Measurements from ENCODE around the gene CARNS1. TPM values are rescaled to one million over a fixed set of nuclear protein-coding genes. Genes with fewer than 3 reads are reported as not detected.
A peak's percentile ranks its signal among the peaks of the same experiment; 100 is the strongest.

The CARNS1 gene
- total and polyA plus RNA-seq, 10 of the 15 experiments (the other 5 are each of a cell fraction or from before 2014, with no cell fraction given), result 0.02 to 0.14 (median 0.10) TPM; not detected in 3

DNA sequence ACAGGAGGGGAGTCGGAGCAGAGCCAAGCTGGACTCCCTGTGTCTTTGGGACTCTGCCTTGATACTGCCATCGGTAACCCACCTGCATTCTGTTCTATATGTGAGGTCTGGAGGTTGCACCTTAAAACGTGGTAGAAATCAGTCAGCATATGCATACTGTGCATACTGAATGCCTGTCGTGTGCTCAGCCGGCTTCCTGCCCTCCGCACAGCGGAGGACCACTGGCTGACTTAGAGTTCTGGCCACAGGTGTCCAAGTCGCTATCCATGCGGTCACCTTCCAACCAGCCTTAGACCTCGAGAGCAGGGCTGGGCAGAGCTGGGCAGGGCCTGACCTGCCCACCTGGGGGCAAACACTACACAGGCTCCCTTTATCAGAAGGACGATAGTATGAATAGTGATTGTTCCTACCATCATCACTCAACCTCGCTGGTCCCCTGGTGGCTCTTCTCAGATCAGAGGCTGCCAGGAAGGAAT lies 7.8 kb upstream of the CARNS1 start:
- TF ChIP-seq PML (IDR thresholded peaks at IDR 0.05; ENCODE audit: low read length), result no peak
- TF ChIP-seq, protein P1, sequence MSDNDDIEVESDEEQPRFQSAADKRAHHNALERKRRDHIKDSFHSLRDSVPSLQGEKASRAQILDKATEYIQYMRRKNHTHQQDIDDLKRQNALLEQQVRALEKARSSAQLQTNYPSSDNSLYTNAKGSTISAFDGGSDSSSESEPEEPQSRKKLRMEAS (IDR thresholded peaks at IDR 0.05; ENCODE audit: low read depth, low read length), result no peak
- no peak for TF ChIP-seq SPI1 (IDR thresholded peaks at IDR 0.05; ENCODE audit: borderline replicate concordance, insufficient read depth, low read depth, low read length)
- no peak for TF ChIP-seq RAD51 (IDR thresholded peaks at IDR 0.05)
- no peak for TF ChIP-seq MTA3 (IDR thresholded peaks at IDR 0.05; ENCODE audit: borderline replicate concordance, low read length)
- no peak for TF ChIP-seq TCF12 (IDR thresholded peaks at IDR 0.05; ENCODE audit: low read depth, low read length)
- no peak for TF ChIP-seq POLR2AphosphoS5 (IDR thresholded peaks at IDR 0.05; ENCODE audit: low read length)
- TF ChIP-seq ZNF24 (IDR thresholded peaks at IDR 0.05), result no peak
- no peak for TF ChIP-seq SIN3A (IDR thresholded peaks at IDR 0.05; ENCODE audit: low read depth, low read length)
- TF ChIP-seq, protein P2, sequence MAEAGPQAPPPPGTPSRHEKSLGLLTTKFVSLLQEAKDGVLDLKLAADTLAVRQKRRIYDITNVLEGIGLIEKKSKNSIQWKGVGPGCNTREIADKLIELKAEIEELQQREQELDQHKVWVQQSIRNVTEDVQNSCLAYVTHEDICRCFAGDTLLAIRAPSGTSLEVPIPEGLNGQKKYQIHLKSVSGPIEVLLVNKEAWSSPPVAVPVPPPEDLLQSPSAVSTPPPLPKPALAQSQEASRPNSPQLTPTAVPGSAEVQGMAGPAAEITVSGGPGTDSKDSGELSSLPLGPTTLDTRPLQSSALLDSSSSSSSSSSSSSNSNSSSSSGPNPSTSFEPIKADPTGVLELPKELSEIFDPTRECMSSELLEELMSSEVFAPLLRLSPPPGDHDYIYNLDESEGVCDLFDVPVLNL (IDR thresholded peaks at IDR 0.05; ENCODE audit: low read depth, low read length), result no peak
- no peak for TF ChIP-seq BRCA1 (IDR thresholded peaks at IDR 0.05; ENCODE audit: low read depth, low read length)
- TF ChIP-seq IRF4 (IDR thresholded peaks at IDR 0.05; ENCODE audit: low read depth, low read length), result no peak
- TF ChIP-seq DPF2 (IDR thresholded peaks at IDR 0.05), result no peak
- no peak for TF ChIP-seq TAF1 (IDR thresholded peaks at IDR 0.05; ENCODE audit: borderline replicate concordance, low read depth, low read length)
- no peak for TF ChIP-seq TCF3 (IDR thresholded peaks at IDR 0.05; ENCODE audit: borderline replicate concordance, insufficient read depth, low read depth, low read length)
- TF ChIP-seq JUND (IDR thresholded peaks at IDR 0.05; ENCODE audit: low read depth, low read length), result no peak
- no peak for TF ChIP-seq PAX8 (IDR thresholded peaks at IDR 0.05)
- TF ChIP-seq, protein P3, sequence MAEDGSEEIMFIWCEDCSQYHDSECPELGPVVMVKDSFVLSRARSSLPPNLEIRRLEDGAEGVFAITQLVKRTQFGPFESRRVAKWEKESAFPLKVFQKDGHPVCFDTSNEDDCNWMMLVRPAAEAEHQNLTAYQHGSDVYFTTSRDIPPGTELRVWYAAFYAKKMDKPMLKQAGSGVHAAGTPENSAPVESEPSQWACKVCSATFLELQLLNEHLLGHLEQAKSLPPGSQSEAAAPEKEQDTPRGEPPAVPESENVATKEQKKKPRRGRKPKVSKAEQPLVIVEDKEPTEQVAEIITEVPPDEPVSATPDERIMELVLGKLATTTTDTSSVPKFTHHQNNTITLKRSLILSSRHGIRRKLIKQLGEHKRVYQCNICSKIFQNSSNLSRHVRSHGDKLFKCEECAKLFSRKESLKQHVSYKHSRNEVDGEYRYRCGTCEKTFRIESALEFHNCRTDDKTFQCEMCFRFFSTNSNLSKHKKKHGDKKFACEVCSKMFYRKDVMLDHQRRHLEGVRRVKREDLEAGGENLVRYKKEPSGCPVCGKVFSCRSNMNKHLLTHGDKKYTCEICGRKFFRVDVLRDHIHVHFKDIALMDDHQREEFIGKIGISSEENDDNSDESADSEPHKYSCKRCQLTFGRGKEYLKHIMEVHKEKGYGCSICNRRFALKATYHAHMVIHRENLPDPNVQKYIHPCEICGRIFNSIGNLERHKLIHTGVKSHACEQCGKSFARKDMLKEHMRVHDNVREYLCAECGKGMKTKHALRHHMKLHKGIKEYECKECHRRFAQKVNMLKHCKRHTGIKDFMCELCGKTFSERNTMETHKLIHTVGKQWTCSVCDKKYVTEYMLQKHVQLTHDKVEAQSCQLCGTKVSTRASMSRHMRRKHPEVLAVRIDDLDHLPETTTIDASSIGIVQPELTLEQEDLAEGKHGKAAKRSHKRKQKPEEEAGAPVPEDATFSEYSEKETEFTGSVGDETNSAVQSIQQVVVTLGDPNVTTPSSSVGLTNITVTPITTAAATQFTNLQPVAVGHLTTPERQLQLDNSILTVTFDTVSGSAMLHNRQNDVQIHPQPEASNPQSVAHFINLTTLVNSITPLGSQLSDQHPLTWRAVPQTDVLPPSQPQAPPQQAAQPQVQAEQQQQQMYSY (CRISPR knock-in tag; IDR thresholded peaks at IDR 0.05), result no peak
- TF ChIP-seq SMC3 (IDR thresholded peaks at IDR 0.05; ENCODE audit: borderline replicate concordance, low read length), result no peak
- Histone ChIP-seq H3K27ac (ENCODE audit: control insufficient read depth, insufficient read depth) (peak overlapping the region; percentile 84), H3K4me2 (ENCODE audit: control insufficient read depth, insufficient read depth) (peak overlapping the region; percentile 41; the same call in 1 of the 2 replicates), H3K4me3 (no peak overlapping the region), H3K36me3 (ENCODE audit: control insufficient read depth in 2 of 2, insufficient read depth in 2 of 2, low read length in 1 of 2) (no peaks in the 10 kb centered on the region), H3K27me3 (replicated peaks in 1 of 2; ENCODE audit: control insufficient read depth in 2 of 2, insufficient read depth in 2 of 2, low read length in 1 of 2) (no peaks in the 10 kb centered on the region), H3K9ac (ENCODE audit: control insufficient read depth, insufficient read depth, low read length) (no peak overlapping the region; the same call in 1 of the 2 replicates), H3K79me2 (ENCODE audit: control insufficient read depth, insufficient read depth, low read length) (peaks cover 32% of the 10 kb centered on the region), H3K4me1 (ENCODE audit: control insufficient read depth, insufficient read depth, low read length) (peaks cover 68% of the 10 kb centered on the region), H2AFZ (ENCODE audit: control insufficient read depth, low read depth, low read length) (no peak overlapping the region), H4K20me1 (ENCODE audit: control insufficient read depth, insufficient read depth) (no peaks in the 10 kb centered on the region), H3K9me3 (replicated peaks; ENCODE audit: control insufficient read depth, insufficient read depth, low read length) (no peaks in the 10 kb centered on the region)
- intact Hi-C loops (cut with micrococcal nuclease; ENCODE audit: unreplicated experiment) (no loop called here), in situ Hi-C loops (cut with MboI) (no loop called here)
- 69% methylated on average over 12 of the region's 12 CpGs for WGBS (ENCODE audit: insufficient coverage, insufficient replicate concordance, low lambda C conversion rate, missing lambda C conversion rate)
- FAIRE-seq, result no peak
- SMC1A ChIA-PET (ENCODE audit: uncharacterized antibody, unreplicated experiment), result interaction anchor here (0.8 to 3.1 kb wide), 6 partner anchors 13 to 77 kb away, joined by 3 to 11 read pairs (median 3); partner anchors contain the start of genes PTPRCAP and TMEM134
- no peak for ATAC-seq
- no TSS peak for BruUV-seq (replicated peaks)
- RAD21 ChIA-PET (ENCODE audit: unreplicated experiment), result interaction anchor here (0.9 to 2.6 kb wide), 6 partner anchors 16 to 62 kb away, joined by 4 to 18 read pairs (median 5); partner anchors contain the start of genes PTPRCAP and RAD9A
- no peak for DNase-seq (ENCODE audit: low read depth, low spot score)
- POLR2A ChIA-PET, result interaction anchor here (0.7 to 3.0 kb wide), 8 partner anchors 10 to 79 kb away, joined by 3 to 12 read pairs (median 4); partner anchors contain the start of genes PTPRCAP, RPS6KB2 and TMEM134
- CTCF ChIA-PET, result interaction anchor here (0.8 to 1.9 kb wide), 5 partner anchors 13 to 61 kb away, joined by 3 to 7 read pairs (median 4); partner anchors contain the start of gene TMEM134
